ENCODE measurements around the gene SORCS1. TPM values are rescaled to one million over a fixed set of nuclear protein-coding genes. Genes with fewer than 3 reads are reported as not detected.

Gene SORCS1
- total RNA-seq, 4 donors from 2014 or later = 1.2 to 11.8 (median 6.2) TPM

DNA sequence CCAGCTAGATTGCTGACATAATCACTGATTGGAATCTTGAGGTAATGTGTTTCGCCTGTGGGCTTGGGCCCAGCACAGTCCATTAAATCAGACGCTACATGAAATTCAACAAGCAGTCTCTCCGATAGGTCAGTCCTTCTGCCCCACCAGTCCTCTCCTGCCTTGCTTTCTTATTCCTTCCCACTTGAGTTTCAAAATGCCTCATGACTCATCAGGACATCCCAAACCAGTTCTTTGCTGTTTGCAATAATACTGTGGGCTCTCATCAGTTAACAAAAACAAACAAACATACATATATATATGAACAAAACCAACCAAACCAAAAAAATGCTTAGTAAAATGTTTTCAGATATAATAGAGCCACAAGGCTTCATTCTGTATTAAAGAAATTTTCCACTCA lies 599.0 kb downstream of the SORCS1 start:
- TF ChIP-seq POLR2A (IDR thresholded peaks at IDR 0.05) (no peak), CTCF (IDR thresholded peaks at IDR 0.05) (no peak)
- Histone ChIP-seq H3K4me3 (replicated peaks in 1 of 3) (no peak overlapping the region), H3K9me3 (no peaks in the 10 kb centered on the region), H3K27me3 (no peaks in the 10 kb centered on the region), H3K4me1 (peaks cover 0 to 1% of the 10 kb centered on the region in 2 donors), H3K27ac (no peak overlapping the region), H3K36me3 (no peaks in the 10 kb centered on the region)
- no peak for DNase-seq
- intact Hi-C loops (cut with DNase I) = no loop called here
- WGBS, 2 donors = 98% methylated on average over 3 of the region's 3 CpGs

GRCh38 chr10:106563384-106563783 lies 601.1 kb downstream of the SORCS1 start:
- TF ChIP-seq CTCF (IDR thresholded peaks at IDR 0.05) (no peak), POLR2A (IDR thresholded peaks at IDR 0.05) (no peak)
- WGBS, 2 donors = 77 to 80% methylated on average over 3 of the region's 3 CpGs
- DNase-seq = no peak

DNA sequence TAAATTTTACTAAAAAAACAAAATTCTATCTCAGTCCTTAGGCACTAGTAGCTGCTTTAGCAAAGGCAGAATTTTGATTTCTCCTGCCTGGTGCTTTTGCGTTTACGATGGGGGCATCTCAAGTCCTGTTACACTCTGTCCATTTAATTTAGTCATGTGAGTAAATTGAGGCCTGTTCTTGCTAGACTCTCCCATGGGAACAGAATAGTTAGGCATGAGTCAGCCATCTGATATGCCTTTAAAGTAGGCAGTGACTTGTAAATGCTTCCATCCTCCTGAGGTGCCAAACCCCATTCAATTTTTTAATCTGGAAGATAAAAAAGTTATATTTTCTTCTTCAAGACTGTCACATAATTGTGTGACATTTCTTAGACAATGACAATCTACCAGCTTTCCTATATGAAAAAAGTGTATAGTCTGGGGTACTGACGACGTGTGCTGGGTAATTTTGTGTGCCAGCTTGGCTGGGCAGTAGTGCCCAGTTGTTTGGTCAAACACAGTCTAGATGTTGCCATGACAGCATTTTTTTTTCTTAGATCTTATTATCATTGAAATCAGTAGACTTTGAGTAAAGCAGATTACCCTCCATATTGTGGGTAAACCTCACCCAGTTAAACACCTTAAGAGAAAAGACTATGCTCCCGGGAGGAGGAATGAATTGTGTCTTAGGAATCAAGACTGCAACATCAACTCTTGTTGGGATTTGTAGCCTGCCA lies 603.4 kb downstream of the SORCS1 start:
- no peak overlapping the region for H3K4me3 ChIP-seq (replicated peaks in 1 of 3)
- DNase-seq = no peak
- intact Hi-C loops (cut with DNase I) = no loop called here
- H3K9me3 ChIP-seq = no peaks in the 10 kb centered on the region
- no peak overlapping the region for H3K27ac ChIP-seq
- no peaks in the 10 kb centered on the region for H3K27me3 ChIP-seq
- H3K36me3 ChIP-seq = no peaks in the 10 kb centered on the region
- H3K4me1 ChIP-seq = no peaks in the 10 kb centered on the region
- TF ChIP-seq POLR2A (IDR thresholded peaks at IDR 0.05) = no peak
- TF ChIP-seq CTCF (IDR thresholded peaks at IDR 0.05) = no peak
- 83 to 94% methylated on average over 5 of the region's 5 CpGs for WGBS, 2 donors

More at GRCh38 chr10:106563384-106563783, 601.1 kb downstream of the SORCS1 start:
- Histone ChIP-seq H3K36me3 (no peaks in the 10 kb centered on the region), H3K4me1 (no peaks in the 10 kb centered on the region), H3K27me3 (no peaks in the 10 kb centered on the region), H3K4me3 (replicated peaks in 1 of 3) (no peak overlapping the region), H3K9me3 (no peaks in the 10 kb centered on the region), H3K27ac (no peak overlapping the region)
- intact Hi-C loops (cut with DNase I) = no loop called here

DNA sequence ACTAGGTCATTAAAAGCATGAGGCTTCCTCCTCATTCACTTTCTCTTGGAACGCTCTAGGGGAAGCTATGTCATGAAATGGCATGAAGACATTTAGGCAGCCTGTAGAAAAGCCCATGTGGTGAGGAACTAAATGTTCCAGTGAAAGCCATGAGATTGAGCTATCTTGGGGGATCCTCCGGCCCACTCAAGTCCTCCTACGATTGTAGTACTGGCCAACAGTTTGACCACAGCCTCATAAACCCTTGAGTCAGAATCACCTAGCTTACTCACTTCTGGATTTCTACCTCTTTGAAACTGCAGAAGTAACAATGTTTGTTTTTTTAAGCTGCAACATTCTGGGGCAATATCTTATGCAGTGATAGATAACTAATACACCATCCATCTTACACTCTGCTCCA lies 605.1 kb downstream of the SORCS1 start:
- 94 to 96% methylated on average over 3 of the region's 3 CpGs for WGBS, 2 donors
- TF ChIP-seq POLR2A (IDR thresholded peaks at IDR 0.05) = no peak
- no peak for TF ChIP-seq CTCF (IDR thresholded peaks at IDR 0.05)
- intact Hi-C loops (cut with DNase I) = no loop called here
- Histone ChIP-seq H3K9me3 (no peaks in the 10 kb centered on the region), H3K27ac (no peak overlapping the region), H3K4me3 (replicated peaks in 1 of 3) (no peak overlapping the region), H3K27me3 (no peaks in the 10 kb centered on the region), H3K36me3 (no peaks in the 10 kb centered on the region), H3K4me1 (no peaks in the 10 kb centered on the region)
- no peak for DNase-seq

- Histone ChIP-seq H3K9me3 (no peaks in the 10 kb centered on the region), H3K27ac (no peak overlapping the region), H3K4me1 (no peaks in the 10 kb centered on the region), H3K27me3 (no peaks in the 10 kb centered on the region), H3K36me3 (no peaks in the 10 kb centered on the region), H3K4me3 (replicated peaks in 1 of 3) (no peak overlapping the region)
- 84 to 87% methylated on average over 7 of the region's 7 CpGs for WGBS, 2 donors
- intact Hi-C loops (cut with DNase I) = no loop called here
- DNase-seq = no peak
- TF ChIP-seq POLR2A (IDR thresholded peaks at IDR 0.05) (no peak), CTCF (IDR thresholded peaks at IDR 0.05) (no peak)
Observed at GRCh38 chr10:106557951-106558733, 606.4 kb downstream of the SORCS1 start.

Data from thyroid gland (tissue), 4 donors.